Transverse colon (tissue), 4 donors: ENCODE data around the gene CPLX4. TPM values are rescaled to one million over a fixed set of nuclear protein-coding genes. Genes with fewer than 3 reads are reported as not detected.

Source experiments
- DNase-seq: peaks from one replicate; pipeline ENCODE4 v3.0.0-alpha.2; 2019
- H3K27ac ChIP-seq, 4 donors: fragments of 200-600 bp; sonication (generic); 2 replicates each; pipeline ENCODE4 v1.5.1; 2016 to 2018; ENCODE audit warnings: inconsistent platforms in 4 of 4
- H3K27me3 ChIP-seq: fragments of 200-600 bp; sonication (generic); 2 replicates; pipeline ENCODE4 v1.5.1; 2017; ENCODE audit warnings: inconsistent platforms
- H3K36me3 ChIP-seq, 4 donors: fragments of 200-600 bp; sonication (generic); 2 replicates each; pipeline ENCODE4 v1.5.1; 2017 to 2019; ENCODE audit warnings: inconsistent platforms in 4 of 4
- H3K4me1 ChIP-seq, 4 donors: fragments of 200-600 bp; sonication (generic); 2 replicates each; pipeline ENCODE4 v1.5.1; 2017 to 2020; ENCODE audit warnings: inconsistent platforms in 4 of 4
- H3K4me3 ChIP-seq, 4 donors: fragments of 200-600 bp; sonication (generic); 1 replicate in 1 of 4; 2 replicates in 3 of 4; pipeline versions ENCODE4 v1.5.1 to v1.6.1; 2017 to 2019; ENCODE audit warnings: inconsistent platforms in 4 of 4
- H3K9me3 ChIP-seq, 2 donors: fragments of 200-600 bp; sonication (generic); 2 replicates each; pipeline ENCODE4 v1.5.1; 2017 to 2019; ENCODE audit warnings: inconsistent platforms in 2 of 2
- EP300 ChIP-seq: sonication (generic); formaldehyde crosslinking; IDR thresholded peaks from one replicate; pipeline ENCODE4 v1.6.1; 2017; ENCODE audit warnings: antibody characterized with exemption, low read depth
- POLR2A ChIP-seq: fragments of 450-650 bp; IDR thresholded peaks from one replicate; pipeline ENCODE4 v1.6.1; 2016; ENCODE audit warnings: antibody characterized with exemption, mild to moderate bottlenecking, moderate library complexity
- POLR2AphosphoS5 ChIP-seq, 3 donors: sonication (generic); formaldehyde crosslinking; IDR thresholded peaks; one replicate each; pipeline ENCODE4 v1.6.1; 2016; ENCODE audit warnings: antibody characterized with exemption in 3 of 3
- WGBS, 2 donors: methylation state at CpG; one replicate each; pipeline ENCODE4 v1.1.5; 2018; ENCODE audit warnings: low coverage in 1 of 2; 5-methylcytosine and 5-hydroxymethylcytosine counted together
- in situ Hi-C, 4 donors: fragments of 200-750 bp; cut with MboI; loops; one replicate each; pipeline versions ENCODE4 v1.15.0 to v1.15.1; 2017; ENCODE audit warnings: low sequenced_read_pairs in 3 of 4, low pct_ligation_motif_present in 1 of 4, low pct_unique_long_range_greater_than_20kb in 1 of 4
- intact Hi-C: fragments of 100-400 bp; cut with DNase I; formaldehyde crosslinking; loops from one replicate; pipeline ENCODE4 v1.15.1; 2023; ENCODE audit warnings: low total_unique reads
- total RNA-seq, 4 donors: library from RNA; depleted of rRNA; stranded (reverse); fragments of >200 nt; gene quantifications; one replicate each; pipeline ENCODE4 v1.1.0, GENCODE V29; 2016
- TF ChIP-seq, protein P1 (sequence below), 5 experiments: fragments of 200-600 bp in 3 of 5; fragments of 450-650 bp in 2 of 5; sonication (generic) in 3 of 5; IDR thresholded peaks; 1 replicate in 2 of 5; 2 replicates in 3 of 5; pipeline ENCODE4 v1.5.1; 2016 to 2017; ENCODE audit warnings: antibody characterized with exemption in 5 of 5, inconsistent platforms in 3 of 5, mild to moderate bottlenecking in 2 of 5, moderate library complexity in 1 of 5

CPLX4 gene
- total RNA-seq, 4 donors from 2014 or later = not detected

DNA sequence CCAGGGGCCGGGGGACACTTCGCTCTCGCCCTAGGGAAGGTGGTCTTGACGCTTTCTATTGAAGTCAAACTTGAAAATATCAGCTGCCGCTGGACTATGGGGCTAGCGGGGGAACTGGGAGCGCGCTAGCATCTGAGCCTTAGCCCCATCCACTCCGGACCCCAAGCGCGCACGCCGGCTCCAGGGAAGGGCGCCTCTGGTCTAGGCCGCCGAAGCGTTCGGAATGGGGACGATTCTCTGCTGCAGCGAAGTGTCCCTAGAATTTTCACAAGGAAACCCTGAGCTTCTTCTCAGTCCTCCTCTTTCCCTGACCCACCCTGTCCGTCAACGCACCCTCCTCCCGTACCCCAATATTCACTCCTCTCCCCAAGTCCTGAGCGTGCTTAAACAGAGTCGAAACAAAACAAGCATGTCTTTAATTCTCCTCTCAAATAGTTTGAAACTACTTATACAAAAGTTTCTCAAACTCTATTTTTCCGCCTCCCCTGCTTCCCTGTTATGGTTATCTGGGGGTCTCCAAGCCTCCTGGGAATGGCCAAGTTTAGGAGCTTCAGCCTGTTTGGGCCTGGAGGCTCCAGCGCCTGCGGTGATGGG lies 50.2 kb downstream of the CPLX4 start:
- H3K4me1 ChIP-seq = peaks cover 4 to 26% (median 15%) of the 10 kb centered on the region in 4 donors
- H3K27ac ChIP-seq = no peak overlapping the region
- DNase-seq = no peak
- H3K27me3 ChIP-seq = peaks cover 100% of the 10 kb centered on the region
- TF ChIP-seq EP300 = no peak
- no peak for TF ChIP-seq POLR2AphosphoS5 (IDR thresholded peaks at IDR 0.05)
- no peak for TF ChIP-seq POLR2A
- TF ChIP-seq, protein P1, sequence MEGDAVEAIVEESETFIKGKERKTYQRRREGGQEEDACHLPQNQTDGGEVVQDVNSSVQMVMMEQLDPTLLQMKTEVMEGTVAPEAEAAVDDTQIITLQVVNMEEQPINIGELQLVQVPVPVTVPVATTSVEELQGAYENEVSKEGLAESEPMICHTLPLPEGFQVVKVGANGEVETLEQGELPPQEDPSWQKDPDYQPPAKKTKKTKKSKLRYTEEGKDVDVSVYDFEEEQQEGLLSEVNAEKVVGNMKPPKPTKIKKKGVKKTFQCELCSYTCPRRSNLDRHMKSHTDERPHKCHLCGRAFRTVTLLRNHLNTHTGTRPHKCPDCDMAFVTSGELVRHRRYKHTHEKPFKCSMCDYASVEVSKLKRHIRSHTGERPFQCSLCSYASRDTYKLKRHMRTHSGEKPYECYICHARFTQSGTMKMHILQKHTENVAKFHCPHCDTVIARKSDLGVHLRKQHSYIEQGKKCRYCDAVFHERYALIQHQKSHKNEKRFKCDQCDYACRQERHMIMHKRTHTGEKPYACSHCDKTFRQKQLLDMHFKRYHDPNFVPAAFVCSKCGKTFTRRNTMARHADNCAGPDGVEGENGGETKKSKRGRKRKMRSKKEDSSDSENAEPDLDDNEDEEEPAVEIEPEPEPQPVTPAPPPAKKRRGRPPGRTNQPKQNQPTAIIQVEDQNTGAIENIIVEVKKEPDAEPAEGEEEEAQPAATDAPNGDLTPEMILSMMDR (IDR thresholded peaks at IDR 0.05) = no peak
- 24 to 33% methylated on average over 6 to 28 of the region's 28 CpGs for WGBS, 2 donors
- H3K4me3 ChIP-seq = no peak overlapping the region
- in situ Hi-C loops (no loop called here), intact Hi-C loops (no loop called here)
- H3K36me3 ChIP-seq = no peaks in the 10 kb centered on the region
- no peaks in the 10 kb centered on the region for H3K9me3 ChIP-seq

DNA sequence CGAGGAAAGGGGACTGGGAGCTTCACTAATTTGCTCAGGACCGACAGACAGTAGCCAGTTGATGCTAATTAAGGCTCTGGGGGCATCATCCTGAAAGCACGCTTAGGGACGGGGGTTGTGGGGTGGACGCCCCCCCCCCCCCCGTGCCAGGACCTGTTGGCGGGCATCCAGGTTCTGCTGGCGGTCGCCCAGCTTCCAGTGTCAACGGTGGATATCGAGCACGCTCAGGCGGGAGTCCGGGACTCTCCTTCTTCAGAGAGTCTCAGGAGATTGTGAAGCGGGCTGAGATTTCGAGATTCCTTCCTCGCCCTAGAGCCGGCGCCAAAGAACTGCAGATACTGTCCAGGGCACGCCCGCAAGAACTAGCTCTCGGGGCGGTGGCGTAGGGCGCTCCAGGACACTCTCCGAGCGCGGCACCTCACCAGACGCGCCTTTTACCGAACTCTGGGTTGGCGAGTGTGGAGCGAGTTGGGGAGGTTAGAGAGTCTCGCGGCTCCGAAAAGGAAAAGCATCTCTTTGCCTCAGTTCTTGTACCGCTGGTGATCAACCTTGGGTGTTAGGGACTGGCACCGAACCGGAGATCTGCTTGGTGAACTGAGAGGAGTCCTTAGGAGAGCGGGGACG lies 50.8 kb downstream of the CPLX4 start:
- intact Hi-C loops (no loop called here), in situ Hi-C loops (no loop called here)
- DNase-seq = no peak
- WGBS, 2 donors = 5% methylated on average over 36 of the region's 41 CpGs; no CpG with 5 or more reads in 1 of the 2 donors
- TF ChIP-seq POLR2A = no peak
- TF ChIP-seq, protein P1 (IDR thresholded peaks at IDR 0.05) = no peak
- no peak for TF ChIP-seq EP300
- no peak for TF ChIP-seq POLR2AphosphoS5 (IDR thresholded peaks at IDR 0.05)
- H3K27ac ChIP-seq = no peak overlapping the region
- peaks cover 100% of the 10 kb centered on the region for H3K27me3 ChIP-seq
- no peaks in the 10 kb centered on the region for H3K9me3 ChIP-seq
- no peak overlapping the region for H3K4me3 ChIP-seq
- H3K36me3 ChIP-seq = no peaks in the 10 kb centered on the region
- peaks cover 0 to 20% (median 12%) of the 10 kb centered on the region in 4 donors for H3K4me1 ChIP-seq

DNA sequence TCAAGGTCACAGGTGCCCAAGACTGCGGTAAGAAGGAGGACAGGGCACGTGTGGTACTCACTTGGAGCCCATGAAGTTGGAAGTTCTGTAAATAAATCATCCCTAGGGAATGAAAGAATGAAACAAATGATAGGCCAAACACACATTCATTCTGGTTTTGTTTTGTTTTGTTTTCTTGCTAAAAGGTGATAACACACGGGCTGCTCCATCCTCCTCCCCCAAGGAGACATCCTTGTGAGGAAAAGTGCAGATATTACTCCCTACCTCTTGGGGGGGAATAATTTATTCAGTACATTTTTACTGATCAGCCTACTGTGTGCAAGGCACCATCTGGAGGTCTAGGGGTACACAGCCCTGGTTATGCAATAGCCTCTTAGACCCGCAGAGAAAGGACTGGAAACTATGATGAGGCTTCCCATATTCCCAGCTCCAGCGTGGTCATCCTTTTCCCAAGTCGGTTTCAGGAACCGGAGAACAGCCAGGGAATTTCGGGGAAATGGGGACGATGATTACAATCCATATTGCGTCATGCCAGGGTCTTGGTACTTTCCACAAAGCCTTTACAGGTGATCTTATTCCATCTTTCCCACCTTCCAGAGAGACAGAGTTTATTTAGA lies 51.5 kb downstream of the CPLX4 start:
- no peak overlapping the region for H3K4me3 ChIP-seq
- H3K27me3 ChIP-seq = peaks cover 95% of the 10 kb centered on the region
- intact Hi-C loops (no loop called here), in situ Hi-C loops (no loop called here)
- 19 to 22% methylated on average over 3 to 10 of the region's 10 CpGs for WGBS, 2 donors
- no peak overlapping the region for H3K27ac ChIP-seq
- TF ChIP-seq EP300 (no peak), POLR2A (no peak), POLR2AphosphoS5 (IDR thresholded peaks at IDR 0.05) (no peak)
- TF ChIP-seq, protein P1 (IDR thresholded peaks at IDR 0.05) = no peak
- H3K36me3 ChIP-seq = no peaks in the 10 kb centered on the region
- DNase-seq = no peak
- H3K9me3 ChIP-seq = no peaks in the 10 kb centered on the region
- peaks cover 0 to 15% (median 11%) of the 10 kb centered on the region in 4 donors for H3K4me1 ChIP-seq

DNA sequence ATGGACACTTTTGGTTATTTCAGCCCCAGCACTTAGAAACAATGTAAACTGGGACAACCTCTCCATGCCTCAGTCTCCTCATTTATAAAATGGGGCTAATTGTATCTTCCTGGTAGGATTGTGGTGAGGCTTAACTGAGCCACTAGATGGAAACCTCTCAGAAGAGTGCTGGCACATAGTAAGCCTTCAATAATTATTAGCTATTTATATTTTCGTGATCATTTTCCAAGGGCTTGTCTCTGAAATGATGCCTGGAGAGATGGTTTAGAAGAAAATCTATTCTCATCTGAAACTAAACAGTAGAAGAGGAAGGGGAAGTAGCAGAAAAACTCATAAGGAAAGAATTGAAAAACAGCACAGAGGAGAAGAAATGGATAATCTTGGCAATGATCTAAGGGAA lies 52.0 kb downstream of the CPLX4 start:
- Histone ChIP-seq H3K36me3 (no peaks in the 10 kb centered on the region), H3K4me3 (no peak overlapping the region), H3K9me3 (no peaks in the 10 kb centered on the region), H3K27me3 (peaks cover 90% of the 10 kb centered on the region), H3K27ac (no peak overlapping the region), H3K4me1 (peaks cover 0 to 15% (median 11%) of the 10 kb centered on the region in 4 donors)
- in situ Hi-C loops (no loop called here), intact Hi-C loops (no loop called here)
- DNase-seq = no peak
- TF ChIP-seq, protein P1 (IDR thresholded peaks at IDR 0.05) = no peak
- TF ChIP-seq EP300 = no peak
- 22% methylated on average over 1 of the region's 1 CpG for WGBS, 2 donors
